GM19324 (cell line): ENCODE results near the gene GEMIN7.
A peak's percentile ranks its signal among the peaks of the same experiment; 100 is the strongest.

ENCODE experiments used
- ATAC-seq: cut with Tn5 transposase; IDR thresholded peaks from one replicate; pipeline ENCODE4 v1.9.1; 2021; ENCODE audit warnings: mild to moderate bottlenecking, moderate library complexity; ENCODE audit not compliant: unreplicated experiment, low FRiP score

The GEMIN7 gene

GRCh38 chr19:45082170-45082569 is 3.1 kb downstream of the GEMIN7 start:
- no peak for ATAC-seq

- ATAC-seq, result no peak
Measured at GRCh38 chr19:45086480-45086879, 7.4 kb downstream of the GEMIN7 start.

GRCh38 chr19:45087531-45087930 is 8.5 kb downstream of the GEMIN7 start:
- no peak for ATAC-seq

GRCh38 chr19:45090034-45090433 is 11.0 kb downstream of the GEMIN7 start:
- no peak for ATAC-seq

GRCh38 chr19:45090606-45091005 is 11.5 kb downstream of the GEMIN7 start:
- ATAC-seq, result no peak

GRCh38 chr19:45091031-45091923 is 12.2 kb downstream of the GEMIN7 start:
- ATAC-seq, result peak; percentile 63

- ATAC-seq, result peak; percentile 68
Measured at GRCh38 chr19:45092747-45093678, 14.0 kb downstream of the GEMIN7 start, which contains the start of gene PPP1R37. Gene PPP1R37, plus strand, starts transcription at chr19:45093179. Its CDS starts 147 bp downstream, at chr19:45093326.

GRCh38 chr19:45094137-45094536 is 15.1 kb downstream of the GEMIN7 start:
- no peak for ATAC-seq

- ATAC-seq, result no peak
Measured at GRCh38 chr19:45094707-45095106, 15.6 kb downstream of the GEMIN7 start.

- ATAC-seq, result no peak
Measured at GRCh38 chr19:45095496-45096413, 16.7 kb downstream of the GEMIN7 start.

GRCh38 chr19:45096700-45097099 is 17.6 kb downstream of the GEMIN7 start:
- no peak for ATAC-seq

GRCh38 chr19:45097450-45097775 is 18.4 kb downstream of the GEMIN7 start:
- ATAC-seq, result no peak

- no peak for ATAC-seq
Measured at GRCh38 chr19:45097776-45098520, 18.9 kb downstream of the GEMIN7 start.

- no peak for ATAC-seq
Measured at GRCh38 chr19:45098521-45099466, 19.7 kb downstream of the GEMIN7 start.

- no peak for ATAC-seq
Measured at GRCh38 chr19:45099467-45100191, 20.6 kb downstream of the GEMIN7 start.

- no peak for ATAC-seq
Measured at GRCh38 chr19:45100201-45100600, 21.1 kb downstream of the GEMIN7 start.

GRCh38 chr19:45100846-45101252 is 21.8 kb downstream of the GEMIN7 start:
- ATAC-seq, result no peak

GRCh38 chr19:45101806-45102205 is 22.7 kb downstream of the GEMIN7 start:
- no peak for ATAC-seq
